Endothelial cell of coronary artery (primary cell): ENCODE measurements around the gene C12orf50. TPM values are rescaled to one million over a fixed set of nuclear protein-coding genes. Genes with fewer than 3 reads are reported as not detected.

ENCODE experiments used
- total RNA-seq: library from RNA; depleted of rRNA; stranded (reverse); fragments of >200 nt; gene quantifications from 2 replicates; pipeline ENCODE4 v1.2.3, GENCODE V29; 2014

The C12orf50 gene
- total RNA-seq = 0.09 TPM in 1 of 2 replicates, not detected in the other

GRCh38 chr12:88029093-88029665 is at the start of gene C12orf50:
C12orf50 (minus strand) TSS chr12:88029401; CDS start chr12:88026962, 2,439 bp downstream.

Other genes with a start within 250 kb of the C12orf50 start
- 6.7 and 14.0 TPM in 2 replicates for gene CEP290, start 112.7 kb upstream of the C12orf50 start, total RNA-seq
- 30.0 and 37.3 TPM in 2 replicates for gene TMTC3, start 112.9 kb upstream of the C12orf50 start, total RNA-seq